HG03196 (cell line): ENCODE measurements around the gene GABRE.

Source experiments
- ATAC-seq: cut with Tn5 transposase; IDR thresholded peaks from one replicate; pipeline ENCODE4 v1.9.1; 2021; ENCODE audit not compliant: unreplicated experiment

GABRE gene, protein sequence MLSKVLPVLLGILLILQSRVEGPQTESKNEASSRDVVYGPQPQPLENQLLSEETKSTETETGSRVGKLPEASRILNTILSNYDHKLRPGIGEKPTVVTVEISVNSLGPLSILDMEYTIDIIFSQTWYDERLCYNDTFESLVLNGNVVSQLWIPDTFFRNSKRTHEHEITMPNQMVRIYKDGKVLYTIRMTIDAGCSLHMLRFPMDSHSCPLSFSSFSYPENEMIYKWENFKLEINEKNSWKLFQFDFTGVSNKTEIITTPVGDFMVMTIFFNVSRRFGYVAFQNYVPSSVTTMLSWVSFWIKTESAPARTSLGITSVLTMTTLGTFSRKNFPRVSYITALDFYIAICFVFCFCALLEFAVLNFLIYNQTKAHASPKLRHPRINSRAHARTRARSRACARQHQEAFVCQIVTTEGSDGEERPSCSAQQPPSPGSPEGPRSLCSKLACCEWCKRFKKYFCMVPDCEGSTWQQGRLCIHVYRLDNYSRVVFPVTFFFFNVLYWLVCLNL

DNA sequence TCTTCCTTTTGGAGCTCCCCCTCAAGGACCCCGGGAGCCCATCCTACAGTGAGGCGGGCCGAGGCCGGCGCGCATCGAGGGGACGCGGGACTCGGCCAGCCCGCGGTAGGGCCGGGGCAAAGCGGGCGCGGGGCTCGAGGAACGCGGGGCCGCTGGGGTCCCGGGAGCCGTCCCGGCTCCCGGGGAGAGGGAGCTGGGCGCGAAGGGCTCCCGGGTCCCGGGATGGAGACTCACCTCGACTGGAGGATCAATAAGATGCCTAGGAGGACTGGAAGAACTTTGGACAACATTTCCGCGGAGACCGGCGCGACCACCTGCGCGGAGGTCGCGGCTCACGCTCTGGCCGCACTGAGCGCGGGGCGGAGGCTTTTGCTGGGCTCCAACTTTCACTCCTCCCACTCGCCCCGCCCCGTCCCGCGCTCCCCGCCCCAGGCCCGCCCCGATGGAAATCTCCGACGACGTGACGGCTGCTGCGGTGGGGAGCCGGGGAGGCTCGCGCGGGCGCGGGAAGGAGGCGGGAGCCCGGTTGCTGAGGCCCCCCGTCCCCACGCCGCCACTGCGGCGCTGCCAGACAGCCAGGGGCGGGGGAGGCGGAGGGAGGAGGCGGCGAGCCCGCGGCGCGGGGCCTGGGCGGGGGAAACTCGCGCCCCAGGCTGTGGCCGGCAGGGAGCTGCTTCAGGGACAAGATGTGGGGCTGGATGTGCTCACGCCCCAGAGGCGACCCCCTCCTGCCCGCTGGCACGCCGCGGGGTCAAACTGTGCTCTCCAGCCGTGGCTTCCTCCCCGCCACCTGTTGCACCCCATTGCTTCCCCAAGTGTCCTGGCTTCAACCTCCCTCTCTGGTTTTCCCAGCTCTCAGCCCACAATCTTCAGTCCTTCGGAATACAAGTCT is at the start of gene GABRE:
TSS of gene GABRE (minus strand) at position 341 of the 892 bp plus-strand sequence. CDS start at position 290, 51 bp downstream.
- ATAC-seq, result no peak

DNA sequence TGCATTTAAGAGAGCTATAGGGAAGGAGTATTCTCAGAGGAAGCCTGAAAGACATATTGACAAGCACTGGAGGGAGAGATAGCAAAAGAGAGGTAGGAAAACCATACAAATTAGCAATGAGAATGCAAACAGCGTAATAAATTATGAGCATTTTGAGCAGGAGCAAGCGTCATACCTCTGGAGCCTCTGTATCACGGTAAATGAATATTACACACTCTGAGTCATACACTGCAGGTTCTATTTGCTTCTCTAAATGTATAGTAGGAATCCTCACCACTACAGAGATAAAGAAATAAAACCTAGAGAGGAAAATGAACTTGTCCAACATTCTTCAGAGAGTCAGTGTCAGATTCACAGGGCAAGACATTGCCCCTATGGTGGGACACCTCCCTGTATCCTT is 46.4 kb upstream of the GABRE start:
- no peak for ATAC-seq

DNA sequence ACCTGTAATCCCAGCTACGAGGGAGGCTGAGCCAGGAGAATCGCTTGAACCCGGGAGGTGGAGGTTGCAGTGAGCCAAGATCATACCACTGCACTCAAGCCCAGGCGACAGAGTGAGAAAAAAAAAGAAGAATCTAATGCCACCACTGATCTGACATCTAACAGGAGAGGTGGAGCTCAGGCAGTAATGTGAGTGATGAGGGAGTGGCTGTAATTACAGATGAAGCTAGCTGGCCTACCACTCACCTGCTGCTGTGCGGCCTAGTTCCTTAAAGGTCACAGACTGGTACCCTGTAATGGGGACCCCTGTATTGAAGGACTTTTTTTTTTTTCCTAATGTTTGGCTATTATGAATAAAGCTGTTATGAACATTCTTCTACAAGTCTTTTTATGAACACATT is 25.3 kb upstream of the GABRE start:
- ATAC-seq, result no peak

DNA sequence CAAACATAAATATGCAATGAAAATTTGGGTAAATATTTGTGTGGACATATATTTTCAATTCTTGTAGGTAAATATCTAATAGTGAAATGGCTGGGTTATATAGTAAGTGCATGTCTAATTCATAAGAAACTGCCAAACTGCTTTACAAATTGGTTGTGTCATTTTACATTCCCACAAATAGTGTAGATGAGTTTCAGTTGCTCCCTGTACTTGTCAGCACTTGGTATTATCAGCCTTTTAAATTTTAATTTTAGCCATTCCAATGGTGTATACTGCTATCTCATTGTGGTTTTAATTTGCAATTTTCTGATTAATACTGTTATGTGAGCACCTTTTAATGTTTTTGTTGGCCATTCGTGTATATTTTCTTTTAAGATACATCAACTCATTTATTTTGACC is 23.1 kb upstream of the GABRE start:
- no peak for ATAC-seq

DNA sequence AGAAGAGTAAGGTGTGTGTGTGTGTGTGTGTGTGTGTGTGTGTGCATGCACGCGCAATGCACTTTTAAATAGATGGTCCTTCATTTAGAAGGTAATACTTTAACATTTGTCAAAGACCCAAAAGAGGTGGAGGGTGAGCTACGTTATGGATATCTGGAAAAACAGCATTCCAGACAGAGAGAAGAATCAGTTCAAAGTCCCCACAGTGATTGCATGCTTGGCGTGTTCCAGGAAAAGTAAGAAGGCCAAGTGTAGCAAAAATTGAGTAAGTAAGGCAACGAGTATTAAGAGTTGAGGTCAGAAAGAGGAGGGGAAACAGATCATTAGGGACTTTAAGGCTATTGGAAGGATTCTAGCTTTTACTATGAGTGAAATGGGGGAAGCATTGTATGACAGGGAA is 21.9 kb upstream of the GABRE start:
- no peak for ATAC-seq

DNA sequence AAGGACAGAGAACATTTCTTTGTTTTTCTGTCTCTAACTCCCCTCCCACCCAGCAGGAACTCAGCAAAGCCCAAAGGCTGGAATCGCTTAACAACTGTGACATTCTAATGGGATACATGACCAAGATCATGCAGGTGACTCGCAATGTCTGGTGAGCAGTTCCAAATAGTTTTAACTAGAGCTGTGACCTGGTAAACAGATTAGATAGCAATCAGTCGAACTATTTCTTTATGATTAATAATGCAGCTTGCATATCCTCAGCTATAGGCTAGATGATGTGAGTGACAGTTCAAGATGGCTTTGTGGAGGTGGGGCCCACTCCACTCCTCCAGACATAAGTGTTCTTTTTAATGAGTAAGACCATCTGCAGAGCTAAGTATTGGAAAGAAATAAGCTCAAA is 20.0 kb upstream of the GABRE start:
- ATAC-seq, result no peak

DNA sequence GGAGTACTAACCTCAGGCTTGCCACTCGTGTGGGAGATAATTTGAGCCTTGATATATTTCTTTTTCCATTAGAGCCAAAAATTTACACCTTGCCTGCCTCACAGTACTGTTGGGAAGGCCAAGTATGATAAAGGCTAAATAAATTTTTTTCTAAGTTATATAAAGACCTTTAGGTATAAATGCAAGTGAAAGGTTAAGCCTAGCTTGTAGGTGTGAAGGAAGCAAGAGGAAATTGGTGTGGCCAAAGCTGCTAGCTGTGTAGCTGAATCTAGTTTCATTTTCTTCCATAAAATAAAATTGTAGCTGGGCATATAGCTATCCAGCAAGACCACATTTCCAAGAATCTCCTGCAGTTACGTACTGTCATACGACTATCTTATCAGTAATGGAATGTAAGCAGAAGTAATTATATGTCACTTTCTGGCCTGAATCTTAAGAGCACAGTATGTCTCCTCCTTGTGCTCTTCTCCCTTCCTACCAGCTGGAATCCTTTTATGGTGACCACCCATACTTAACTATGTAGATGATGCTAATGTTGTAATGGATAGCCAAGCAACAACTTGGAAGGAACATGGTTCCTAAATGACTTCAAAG is 14.3 kb upstream of the GABRE start:
- ATAC-seq, result no peak

DNA sequence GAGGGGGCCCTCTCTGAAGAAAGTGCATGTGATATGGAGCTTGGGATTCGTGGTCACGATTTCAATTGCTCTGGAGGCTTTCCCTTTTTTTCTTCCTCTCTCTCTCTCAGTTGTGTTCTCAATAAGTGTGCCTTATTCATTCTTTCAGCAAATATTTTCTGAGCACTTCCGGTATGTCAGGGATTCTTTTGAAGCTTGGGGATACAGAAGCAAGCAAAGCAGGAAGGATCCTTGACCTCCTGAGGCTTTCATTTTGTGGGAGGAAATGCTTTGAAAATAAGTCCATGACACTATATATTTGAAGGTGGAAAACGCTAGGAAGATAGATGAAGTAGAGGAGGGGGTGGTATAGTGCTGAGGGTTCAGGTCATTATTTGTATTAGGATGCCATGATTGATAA is 12.6 kb upstream of the GABRE start:
- no peak for ATAC-seq

DNA sequence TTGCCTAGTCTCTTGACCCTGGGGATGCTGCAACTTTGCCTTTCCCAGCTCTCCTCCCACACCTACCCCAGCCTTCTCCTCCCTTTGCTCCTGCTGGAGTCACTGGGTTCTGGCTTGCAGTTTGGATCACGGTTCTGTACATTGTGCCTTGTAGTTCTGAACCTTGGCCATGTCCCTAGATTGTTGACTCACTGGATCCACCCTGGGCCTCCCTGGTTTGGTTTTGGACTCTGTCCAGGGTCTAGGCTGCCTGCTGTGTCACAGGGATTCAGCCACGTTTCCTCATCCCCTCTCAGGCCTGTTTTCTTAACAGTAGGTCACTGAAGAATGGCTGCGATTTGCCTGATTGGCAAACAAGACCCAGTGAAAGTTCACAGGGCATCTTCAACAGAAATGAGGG is 11.5 kb upstream of the GABRE start:
- no peak for ATAC-seq

DNA sequence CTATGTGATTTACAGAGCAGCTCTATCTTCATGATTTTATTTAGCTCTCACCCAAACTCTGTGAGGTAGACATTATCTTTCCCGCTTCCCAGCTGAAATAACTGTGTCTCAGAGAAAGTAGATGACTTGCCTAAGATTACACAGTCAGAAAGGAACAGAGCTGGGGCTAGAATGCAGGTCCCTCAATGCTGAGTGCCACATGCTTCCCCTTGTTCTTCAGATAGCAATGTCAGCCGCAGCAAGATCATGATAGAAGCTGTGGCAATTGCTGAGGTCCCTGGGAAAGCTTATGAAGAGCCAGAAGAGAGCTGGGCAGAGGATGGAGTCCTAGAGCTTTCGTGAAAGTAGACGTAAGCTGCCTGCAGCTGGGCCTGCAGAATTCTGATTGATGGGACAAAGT is 11.1 kb upstream of the GABRE start:
- no peak for ATAC-seq

DNA sequence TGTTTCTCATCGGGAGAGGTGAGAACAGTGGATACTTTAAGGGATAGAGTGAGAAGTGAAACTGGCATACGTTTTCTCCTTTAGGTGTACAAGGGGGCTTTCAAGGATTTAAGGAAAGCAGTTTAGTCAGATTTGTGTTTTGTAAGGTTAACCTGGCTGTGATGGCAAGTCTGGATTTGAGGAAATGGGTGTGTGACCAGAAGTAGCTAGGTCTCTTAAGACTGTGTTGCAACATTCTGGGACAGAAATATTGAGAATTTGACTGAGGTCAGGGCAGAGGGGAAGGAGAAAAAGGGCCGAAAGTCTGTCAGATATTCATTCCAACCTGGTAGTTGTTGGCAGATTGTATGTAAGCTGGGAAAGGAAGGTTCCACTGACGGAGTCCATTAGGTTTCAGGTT is 10.4 kb upstream of the GABRE start:
- no peak for ATAC-seq

DNA sequence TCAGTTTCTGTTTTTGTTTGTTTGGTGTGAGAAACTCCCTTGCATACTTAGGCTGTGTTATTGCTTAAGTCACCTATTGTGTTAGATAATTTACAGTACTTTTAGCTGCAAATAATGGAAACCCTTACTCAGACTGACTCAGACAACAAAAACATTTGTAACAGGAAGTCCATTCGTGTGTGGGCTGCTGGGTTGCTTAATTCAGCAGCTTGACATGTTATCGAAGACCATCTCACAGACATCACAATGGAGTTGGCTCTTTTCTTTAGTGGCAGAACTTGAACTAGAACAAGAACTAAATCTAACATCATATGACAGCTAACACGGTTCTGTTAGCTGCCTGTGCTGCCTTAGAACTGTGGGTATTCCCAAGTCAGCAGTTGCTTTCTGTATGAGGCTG is 9.9 kb upstream of the GABRE start:
- no peak for ATAC-seq

DNA sequence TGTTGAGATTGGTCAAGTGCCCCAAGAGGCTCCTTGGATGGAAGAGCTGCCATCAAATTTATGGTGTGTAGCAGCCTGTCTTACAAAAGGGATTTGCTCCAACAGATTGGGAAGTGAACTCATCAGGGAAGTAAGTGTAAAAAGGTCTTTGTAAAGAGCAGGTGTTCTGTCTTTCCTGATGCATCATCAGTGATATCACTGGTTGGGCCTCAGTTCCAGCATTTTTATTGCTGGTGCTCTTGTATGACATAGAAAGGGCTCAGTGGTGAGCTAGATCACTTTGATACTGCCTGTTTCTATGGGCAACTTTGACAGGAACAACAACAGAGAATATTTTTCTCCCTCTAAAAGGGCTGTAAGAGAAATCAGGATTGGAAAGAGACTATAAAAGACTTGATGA is 8.7 kb upstream of the GABRE start:
- ATAC-seq, result no peak

DNA sequence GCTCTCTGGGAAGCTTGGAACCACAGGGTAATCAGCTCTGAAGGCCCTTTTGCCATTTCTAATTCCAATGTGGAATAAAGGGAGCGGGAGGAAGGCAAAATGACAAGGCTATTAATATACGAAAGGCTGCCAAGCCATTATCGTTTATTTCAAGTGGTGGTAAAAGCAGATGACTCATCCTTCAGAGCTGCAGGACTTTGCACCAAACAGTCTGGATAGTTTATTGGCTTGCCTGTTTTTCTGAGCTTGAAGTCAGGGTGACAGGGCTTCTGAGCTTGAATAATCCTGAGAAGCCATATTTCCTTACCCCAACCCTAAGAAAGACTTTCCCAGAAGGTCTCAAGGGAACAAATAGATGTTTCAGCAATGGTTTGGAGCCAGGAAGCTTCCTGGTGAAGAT is 7.7 kb upstream of the GABRE start:
- no peak for ATAC-seq

DNA sequence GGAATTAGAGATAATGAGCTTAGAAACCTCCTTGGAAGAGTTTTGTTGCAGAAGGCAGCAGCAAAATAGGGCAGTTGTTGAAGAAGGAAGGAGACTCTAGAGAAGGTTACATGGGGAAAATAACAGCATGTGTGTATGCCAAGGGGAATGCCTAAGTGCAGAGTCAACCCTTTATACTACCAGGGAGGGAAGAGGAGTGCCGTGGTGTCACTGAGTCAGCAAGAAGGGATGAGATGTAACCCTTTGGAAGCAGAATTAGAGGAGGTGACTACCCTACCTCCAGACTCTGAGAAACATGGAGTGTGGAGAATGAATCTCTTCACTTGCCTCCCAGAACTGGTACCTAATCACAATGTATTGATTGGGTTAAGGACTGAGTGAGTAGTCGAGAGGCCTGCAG is 6.7 kb upstream of the GABRE start:
- ATAC-seq, result no peak

DNA sequence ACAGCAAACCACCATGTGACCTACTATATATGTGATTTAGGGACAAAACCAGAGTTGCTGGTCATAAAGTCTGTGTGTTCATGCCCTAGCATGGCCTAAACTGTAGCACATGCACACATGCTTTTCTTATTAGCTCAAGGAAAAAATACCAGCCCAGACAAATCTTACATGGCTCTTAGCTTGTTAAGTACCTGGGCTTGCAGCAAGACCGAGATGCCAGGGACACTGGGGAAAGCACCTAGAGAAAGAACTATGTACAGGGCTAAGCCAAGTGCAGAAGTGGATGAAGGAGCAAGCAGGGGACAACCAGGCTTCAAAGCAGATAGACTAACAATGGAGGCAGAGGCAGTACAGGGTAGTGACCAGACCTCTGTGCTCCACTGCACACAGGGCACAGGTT is 3.4 kb upstream of the GABRE start:
- ATAC-seq, result no peak

DNA sequence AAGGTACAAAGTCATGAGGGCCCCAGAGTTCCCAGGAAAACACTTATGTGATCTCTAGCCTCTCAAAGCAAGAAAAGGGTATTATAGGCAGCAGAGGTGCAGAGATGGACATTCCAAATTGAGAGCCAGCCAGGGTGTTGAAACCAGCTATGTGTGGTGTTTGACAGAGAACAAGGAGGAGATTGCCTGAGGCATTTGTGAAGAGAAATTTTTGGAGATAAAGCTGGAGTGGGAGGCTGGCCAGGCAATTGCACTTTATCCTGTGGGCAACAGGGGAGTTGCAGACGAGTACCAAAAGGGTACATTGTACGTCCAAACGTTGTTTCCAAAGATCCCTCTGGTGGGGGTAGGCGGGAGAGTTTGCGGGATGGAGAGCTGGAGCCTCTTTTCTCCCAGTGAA is 2.5 kb upstream of the GABRE start:
- ATAC-seq, result no peak

DNA sequence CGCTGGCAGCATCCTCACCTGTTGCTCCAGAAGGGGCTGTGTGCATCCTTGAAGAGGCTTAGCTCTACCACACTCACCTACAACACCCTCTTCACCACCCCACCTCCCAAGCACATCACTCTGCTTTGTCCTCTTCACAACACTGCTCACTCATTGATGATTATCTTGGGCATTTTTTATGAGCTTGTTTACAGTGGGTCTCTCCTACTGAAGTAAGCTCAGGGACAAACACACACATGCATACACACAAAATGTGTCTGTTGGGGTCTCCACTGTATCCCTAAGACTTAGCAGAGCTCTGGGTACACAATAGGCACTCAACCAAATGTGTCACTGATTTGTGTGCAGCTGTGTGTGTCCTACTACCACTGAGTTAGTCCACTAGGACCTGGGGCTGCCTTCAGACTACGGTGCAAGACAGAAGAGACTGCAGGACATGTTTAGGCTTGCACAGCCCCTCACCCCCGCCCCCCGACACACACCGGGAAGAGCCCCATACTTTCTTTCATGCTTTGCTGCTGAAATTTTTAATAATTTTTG is 1.3 kb upstream of the GABRE start:
- ATAC-seq, result no peak

DNA sequence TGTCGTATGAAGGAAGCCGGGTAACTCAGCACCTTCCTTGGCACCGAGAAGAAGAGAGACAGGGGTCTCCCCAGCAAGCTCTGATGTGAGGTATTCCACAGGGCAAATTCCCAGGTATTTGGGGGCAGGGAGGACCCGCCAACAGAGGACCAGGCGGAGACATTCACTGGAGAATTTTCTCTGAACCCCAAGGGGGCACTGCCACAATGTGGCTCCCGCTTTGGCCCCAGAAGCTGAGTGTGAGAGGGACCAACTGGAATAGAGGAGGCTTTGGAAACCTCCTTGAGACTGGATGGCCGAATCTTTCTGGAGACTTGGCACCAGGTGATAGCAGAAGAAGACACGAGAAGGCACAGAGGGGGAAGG is 735 bp upstream of the GABRE start:
- ATAC-seq, result no peak

DNA sequence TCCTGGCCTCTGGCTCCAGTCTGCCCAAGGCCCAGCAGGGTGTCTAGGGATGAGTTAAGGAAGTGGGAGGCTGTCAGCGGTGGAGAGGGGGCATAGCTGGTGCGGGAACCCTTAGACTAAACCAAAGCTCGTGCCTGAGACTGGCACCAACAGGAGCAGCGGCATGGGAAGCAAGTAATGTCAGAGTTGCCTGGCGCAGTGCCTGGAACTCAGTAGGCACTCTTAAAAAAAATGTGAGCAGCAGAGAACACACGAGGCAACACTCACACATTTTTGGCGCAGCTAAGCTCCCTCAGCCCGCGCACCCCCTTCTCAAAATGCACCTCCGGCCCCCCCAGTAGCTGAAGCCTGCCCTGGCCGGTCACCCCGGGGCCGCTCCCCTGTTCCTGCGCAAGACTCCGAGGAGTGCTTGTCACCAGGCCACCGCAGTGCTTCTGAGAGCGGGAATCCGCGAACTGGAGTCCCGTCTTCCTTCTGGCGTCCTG is 583 bp downstream of the GABRE start:
- no peak for ATAC-seq

DNA sequence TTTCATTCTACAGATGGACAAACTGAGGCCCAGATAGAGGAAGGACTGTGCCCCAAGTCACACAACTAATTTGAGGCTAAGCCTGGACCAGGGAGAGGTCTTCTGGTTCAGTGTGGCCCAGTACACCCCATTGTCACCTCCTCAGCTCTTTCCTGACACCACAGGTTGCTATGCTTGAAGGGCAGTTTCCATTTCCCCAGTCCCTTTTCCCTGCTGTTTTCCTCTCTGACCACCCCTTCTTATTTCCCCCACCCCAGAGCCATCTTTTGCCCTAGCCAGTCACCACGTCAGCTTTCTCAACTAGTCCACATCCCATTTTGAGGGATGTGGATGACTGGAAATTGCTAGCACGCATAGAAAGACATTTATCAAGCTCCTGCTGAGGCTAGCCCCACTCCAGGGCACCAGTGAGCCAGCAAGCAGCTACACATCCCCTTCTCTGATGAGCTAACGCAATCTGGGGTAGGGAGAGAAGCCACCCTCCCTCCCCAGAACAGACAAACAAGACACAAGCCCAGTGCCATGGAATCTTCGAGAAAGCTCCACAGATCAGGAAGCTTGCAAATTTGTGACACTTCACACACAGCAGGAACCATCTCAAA is 1.3 kb downstream of the GABRE start:
- ATAC-seq, result no peak
